H9 (cell line): ENCODE results near the gene MT1A. TPM values are rescaled to one million over a fixed set of nuclear protein-coding genes. Genes with fewer than 3 reads are reported as not detected.
"Not testable (repeated sequence)": the region's sequence is repeated elsewhere in the genome, so short reads cannot be mapped to it uniquely, and the experiment has no call there.

Experiments
- DNase-seq: peaks from one replicate; pipeline ENCODE4 v3.0.0-alpha.2; 2017
- H2AFZ ChIP-seq: one replicate; pipeline ENCODE4 v1.6.1; 2013; ENCODE audit warnings: mild to moderate bottlenecking, low read length, control low read depth, moderate library complexity
- H2AK5ac ChIP-seq: 2 replicates; pipeline ENCODE4 v1.6.1; 2013; ENCODE audit warnings: low read length, control low read depth, mixed read lengths; ENCODE audit not compliant: insufficient read length
- H2BK120ac ChIP-seq: one replicate; pipeline ENCODE4 v1.6.1; 2013; ENCODE audit warnings: low read depth, mild to moderate bottlenecking, low read length, control low read depth, inconsistent platforms; ENCODE audit not compliant: poor library complexity, severe bottlenecking
- H2BK12ac ChIP-seq: 2 replicates; pipeline ENCODE4 v1.6.1; 2013; ENCODE audit warnings: low read length, control low read depth, mixed read lengths, low read depth; ENCODE audit not compliant: insufficient read length
- H2BK15ac ChIP-seq: 2 replicates; pipeline ENCODE4 v1.6.1; 2013; ENCODE audit warnings: low read depth, low read length, control low read depth
- H2BK20ac ChIP-seq: one replicate; pipeline ENCODE4 v1.6.1; 2013; ENCODE audit warnings: low read depth, mild to moderate bottlenecking, low read length, control low read depth, inconsistent platforms; ENCODE audit not compliant: poor library complexity, severe bottlenecking
- H2BK5ac ChIP-seq: 2 replicates; pipeline ENCODE4 v1.6.1; 2013; ENCODE audit warnings: low read length, control low read depth, mixed read lengths; ENCODE audit not compliant: insufficient read length
- H3K14ac ChIP-seq: 2 replicates; pipeline ENCODE4 v1.6.1; 2013; ENCODE audit warnings: low read length, control low read depth; ENCODE audit not compliant: insufficient read depth
- H3K18ac ChIP-seq: 2 replicates; pipeline ENCODE4 v1.6.1; 2013; ENCODE audit warnings: low read depth, mild to moderate bottlenecking, mixed read lengths, low read length, control low read depth; ENCODE audit not compliant: insufficient read length
- H3K23ac ChIP-seq: 2 replicates; pipeline ENCODE4 v1.6.1; 2013; ENCODE audit warnings: low read length, control low read depth, mixed read lengths, low read depth; ENCODE audit not compliant: insufficient read length
- H3K23me2 ChIP-seq: 2 replicates; pipeline ENCODE4 v1.6.1; 2013; ENCODE audit warnings: low read depth, mild to moderate bottlenecking, mixed read lengths, low read length, control low read depth; ENCODE audit not compliant: insufficient read length, poor library complexity, severe bottlenecking
- H3K27ac ChIP-seq: 2 replicates; pipeline ENCODE4 v1.5.1; 2013; ENCODE audit warnings: low read length, control low read depth, mixed read lengths, low read depth; ENCODE audit not compliant: insufficient read length
- H3K27me3 ChIP-seq: 2 replicates; pipeline ENCODE4 v1.6.1; 2013; ENCODE audit warnings: low read length, control low read depth, inconsistent platforms; ENCODE audit not compliant: insufficient read depth
- H3K4ac ChIP-seq: 2 replicates; pipeline ENCODE4 v1.6.1; 2013; ENCODE audit warnings: low read depth, mild to moderate bottlenecking, control low read depth, inconsistent platforms, low read length, moderate library complexity
- H3K4me1 ChIP-seq: 2 replicates; pipeline ENCODE4 v1.6.1; 2013; ENCODE audit warnings: low read length, control low read depth, inconsistent platforms; ENCODE audit not compliant: insufficient read depth
- H3K4me2 ChIP-seq: 2 replicates; pipeline ENCODE4 v1.6.1; 2013; ENCODE audit warnings: low read length, control low read depth, mixed read lengths; ENCODE audit not compliant: insufficient read length, insufficient read depth
- H3K56ac ChIP-seq: 2 replicates; pipeline ENCODE4 v1.6.1; 2013; ENCODE audit warnings: low read depth, mild to moderate bottlenecking, mixed read lengths, low read length, control low read depth; ENCODE audit not compliant: insufficient read length
- H3K79me1 ChIP-seq: 2 replicates; pipeline ENCODE4 v1.6.1; 2013; ENCODE audit warnings: low read depth, mild to moderate bottlenecking, moderate library complexity, low read length, control low read depth, inconsistent platforms; ENCODE audit not compliant: insufficient read depth, poor library complexity, severe bottlenecking
- H3K79me2 ChIP-seq: 2 replicates; pipeline ENCODE4 v1.6.1; 2013; ENCODE audit warnings: low read length, control low read depth, inconsistent platforms; ENCODE audit not compliant: insufficient read depth
- H3K9ac ChIP-seq: 2 replicates; pipeline ENCODE4 v1.6.1; 2013; ENCODE audit warnings: low read length, control low read depth, mixed read lengths; ENCODE audit not compliant: insufficient read length; ENCODE audit errors: extremely low read depth
- H3K9me3 ChIP-seq: one replicate; pipeline ENCODE4 v1.6.1; 2013; ENCODE audit warnings: low read depth, low read length, inconsistent platforms; ENCODE audit not compliant: control insufficient read depth
- H3T11ph ChIP-seq: one replicate; pipeline ENCODE4 v1.6.1; 2013; ENCODE audit warnings: mild to moderate bottlenecking, low read length, control low read depth, inconsistent platforms
- H4K20me1 ChIP-seq: one replicate; pipeline ENCODE4 v1.6.1; 2013; ENCODE audit not compliant: control insufficient read depth, insufficient read length, insufficient read depth
- H4K5ac ChIP-seq: 2 replicates; pipeline ENCODE4 v1.6.1; 2013; ENCODE audit warnings: low read depth, mild to moderate bottlenecking, mixed read lengths, low read length, control low read depth; ENCODE audit not compliant: insufficient read length
- H4K8ac ChIP-seq: replicated peaks from 2 replicates; pipeline ENCODE4 v1.6.1; 2013; ENCODE audit warnings: low read length, control low read depth, mixed read lengths, low read depth; ENCODE audit not compliant: insufficient read length
- H4K91ac ChIP-seq: 2 replicates; pipeline ENCODE4 v1.6.1; 2013; ENCODE audit warnings: low read depth, mild to moderate bottlenecking, moderate library complexity, mixed read lengths, low read length, control low read depth; ENCODE audit not compliant: insufficient read length
- H3K27ac Mint-ChIP-seq, 3 experiments: 2 replicates in 2 of 3; 3 replicates in 1 of 3; pipeline ENCODE4 v1.8.0; 2020 to 2021; ENCODE audit warnings: mixed read lengths in 3 of 3, mild to moderate bottlenecking in 1 of 3, moderate library complexity in 1 of 3
- H3K27me3 Mint-ChIP-seq: 2 replicates; pipeline ENCODE4 v1.8.0; 2021; ENCODE audit warnings: low read depth, mild to moderate bottlenecking, moderate library complexity, mixed read lengths
- H3K36me3 Mint-ChIP-seq, 3 experiments: 2 replicates in 2 of 3; 3 replicates in 1 of 3; pipeline ENCODE4 v1.8.0; 2020 to 2021; ENCODE audit warnings: low read depth in 3 of 3, mixed read lengths in 3 of 3; ENCODE audit not compliant: insufficient read depth in 1 of 3
- H3K4me1 Mint-ChIP-seq, 2 experiments: 2 replicates each; pipeline ENCODE4 v1.8.0; 2020; ENCODE audit warnings: mixed read lengths in 2 of 2
- H3K4me3 Mint-ChIP-seq, 2 experiments: 2 replicates in 1 of 2; 3 replicates in 1 of 2; pipeline ENCODE4 v1.8.0; 2020 to 2021; ENCODE audit warnings: mild to moderate bottlenecking in 2 of 2, mixed read lengths in 2 of 2, moderate library complexity in 1 of 2
- H3K9me3 Mint-ChIP-seq, 2 experiments: 2 replicates in 1 of 2; 3 replicates in 1 of 2; pipeline ENCODE4 v1.8.0; 2020; ENCODE audit warnings: mild to moderate bottlenecking in 2 of 2, mixed read lengths in 2 of 2, moderate library complexity in 1 of 2
- WGBS: extraction: QIAGEN DNeasy Blood & Tissue Kit; methylation state at CpG from one replicate; pipeline ENCODE4 v1.1.7; 2013; ENCODE audit warnings: missing lambda C conversion rate, low lambda C conversion rate, mixed read lengths; ENCODE audit not compliant: insufficient read length; ENCODE audit errors: extremely low coverage; 5-methylcytosine and 5-hydroxymethylcytosine counted together
- total RNA-seq: library from RNA; stranded (reverse); gene quantifications from 2 replicates; pipeline ENCODE4 v1.2.1, GENCODE V29; 2021

MT1A gene
- total RNA-seq, 1 experiment from 2014 or later = not detected

GRCh38 chr16:56623184-56623583, 15.3 kb upstream of the MT1A start:
- WGBS = no CpG with 5 or more reads among the region's 5 CpGs
- H3K9ac ChIP-seq = not testable (repeated sequence)

More at GRCh38 chr16:56623184-56623583, 15.3 kb upstream of the MT1A start:
- not testable (repeated sequence) for H2BK20ac ChIP-seq, H3T11ph ChIP-seq, H3K23me2 ChIP-seq, H3K4me1 ChIP-seq, H2BK12ac ChIP-seq, H3K18ac ChIP-seq, H3K4ac ChIP-seq, H3K79me1 ChIP-seq, H2BK15ac ChIP-seq, H3K27ac ChIP-seq, H4K5ac ChIP-seq, H2AK5ac ChIP-seq, H4K91ac ChIP-seq, H3K36me3 Mint-ChIP-seq, H3K23ac ChIP-seq, H3K79me2 ChIP-seq, H3K4me2 ChIP-seq, H3K9me3 ChIP-seq, H4K20me1 ChIP-seq, H4K8ac ChIP-seq, H2BK5ac ChIP-seq, H2BK120ac ChIP-seq, H3K4me3 Mint-ChIP-seq, H3K27ac Mint-ChIP-seq, DNase-seq, H2AFZ ChIP-seq, H3K56ac ChIP-seq, H3K14ac ChIP-seq
- Mint-ChIP-seq H3K4me1 (peaks cover 54 to 67% of the 10 kb centered on the region in 2 experiments), H3K9me3 (peaks cover 3 to 19% of the 10 kb centered on the region in 2 experiments; a peak in 3 of 5 replicates), H3K27me3 (peaks cover 92% of the 10 kb centered on the region)
- peaks cover 56% of the 10 kb centered on the region for H3K27me3 ChIP-seq
